Liver (tissue), 9 donors: ENCODE data around the gene TESK2. TPM values are rescaled to one million over a fixed set of nuclear protein-coding genes. Genes with fewer than 3 reads are reported as not detected.

ENCODE experiments used
- DNase-seq: peaks from one replicate; pipeline ENCODE4 v3.0.0-alpha.2; 2017; ENCODE audit warnings: low spot score
- H3K27ac ChIP-seq, 2 donors: one replicate each; pipeline ENCODE4 v1.7.0; 2013; ENCODE audit warnings: inconsistent platforms in 2 of 2, low read length in 2 of 2, control low read depth in 1 of 2, low read depth in 1 of 2, mild to moderate bottlenecking in 1 of 2
- H3K27me3 ChIP-seq, 4 donors: one replicate each; pipeline versions ENCODE4 v1.6.1 to v1.7.0; 2013; ENCODE audit warnings: low read length in 3 of 4, inconsistent platforms in 1 of 4, mild to moderate bottlenecking in 1 of 4, moderate library complexity in 1 of 4; ENCODE audit not compliant: control insufficient read depth in 4 of 4, insufficient read depth in 4 of 4
- H3K36me3 ChIP-seq, 4 donors: one replicate each; pipeline versions ENCODE4 v1.6.1 to v1.7.0; 2013; ENCODE audit warnings: low read length in 3 of 4, mild to moderate bottlenecking in 3 of 4, low read depth in 1 of 4, moderate library complexity in 1 of 4; ENCODE audit not compliant: control insufficient read depth in 4 of 4, insufficient read depth in 3 of 4
- H3K4me1 ChIP-seq, 4 donors: one replicate each; pipeline versions ENCODE4 v1.6.1 to v1.7.0; 2013; ENCODE audit warnings: low read length in 3 of 4, mild to moderate bottlenecking in 3 of 4, moderate library complexity in 1 of 4; ENCODE audit not compliant: control insufficient read depth in 4 of 4, insufficient read depth in 4 of 4
- H3K4me3 ChIP-seq, 3 donors: one replicate each; pipeline versions ENCODE4 v1.6.1 to v1.7.0; 2013; ENCODE audit warnings: low read length in 3 of 3, control low read depth in 1 of 3, low read depth in 1 of 3, mild to moderate bottlenecking in 1 of 3
- H3K9ac ChIP-seq, 2 donors: one replicate each; pipeline ENCODE4 v1.7.0; 2013; ENCODE audit warnings: low read length in 2 of 2, mild to moderate bottlenecking in 2 of 2, moderate library complexity in 2 of 2, control low read depth in 1 of 2, low read depth in 1 of 2
- H3K9me3 ChIP-seq, 4 donors: one replicate each; pipeline versions ENCODE4 v1.6.1 to v1.7.0; 2013; ENCODE audit warnings: low read length in 3 of 4; ENCODE audit not compliant: control insufficient read depth in 4 of 4
- ATF3 ChIP-seq: IDR thresholded peaks from 2 replicates; pipeline ENCODE4 v1.6.1; 2016; ENCODE audit warnings: antibody characterized with exemption
- EGR1 ChIP-seq, 2 donors: IDR thresholded peaks; 2 replicates each; pipeline ENCODE4 v1.6.1; 2016 to 2018; ENCODE audit warnings: antibody characterized with exemption in 2 of 2, low read depth in 2 of 2
- FOXA1 ChIP-seq: IDR thresholded peaks from 2 replicates; pipeline ENCODE4 v1.6.1; 2016; ENCODE audit warnings: antibody characterized with exemption
- FOXA2 ChIP-seq: IDR thresholded peaks from 2 replicates; pipeline ENCODE4 v1.6.1; 2016; ENCODE audit warnings: antibody characterized with exemption
- GABPA ChIP-seq, 2 donors: IDR thresholded peaks in 1 of 2; conservative IDR thresholded peaks in 1 of 2; 2 replicates each; pipeline ENCODE4 v1.6.1; 2016; ENCODE audit warnings: antibody characterized with exemption in 2 of 2, mild to moderate bottlenecking in 1 of 2, moderate library complexity in 1 of 2
- HNF4A ChIP-seq, 2 donors: conservative IDR thresholded peaks; 2 replicates each; pipeline ENCODE4 v1.6.1; 2016; ENCODE audit warnings: antibody characterized with exemption in 2 of 2, mild to moderate bottlenecking in 2 of 2
- HNF4G ChIP-seq: IDR thresholded peaks from 2 replicates; pipeline ENCODE4 v1.6.1; 2016; ENCODE audit warnings: antibody characterized with exemption
- JUND ChIP-seq, 2 donors: IDR thresholded peaks; 2 replicates each; pipeline ENCODE4 v1.6.1; 2016; ENCODE audit warnings: antibody characterized with exemption in 2 of 2
- NR2F2 ChIP-seq: IDR thresholded peaks from 2 replicates; pipeline ENCODE4 v1.6.1; 2016; ENCODE audit warnings: antibody characterized with exemption
- RAD21 ChIP-seq, 2 donors: IDR thresholded peaks; 2 replicates each; pipeline ENCODE4 v1.6.1; 2016; ENCODE audit warnings: antibody characterized with exemption in 2 of 2, mild to moderate bottlenecking in 2 of 2
- REST ChIP-seq: IDR thresholded peaks from 2 replicates; pipeline ENCODE4 v1.6.1; 2016; ENCODE audit warnings: antibody characterized with exemption, mild to moderate bottlenecking
- RXRA ChIP-seq, 2 donors: IDR thresholded peaks; 2 replicates each; pipeline ENCODE4 v1.6.1; 2017 to 2018; ENCODE audit warnings: antibody characterized with exemption in 2 of 2, mild to moderate bottlenecking in 1 of 2
- SP1 ChIP-seq: IDR thresholded peaks from 2 replicates; pipeline ENCODE4 v1.6.1; 2018; ENCODE audit warnings: antibody characterized with exemption, mild to moderate bottlenecking
- TAF1 ChIP-seq: conservative IDR thresholded peaks from 2 replicates; pipeline ENCODE4 v1.6.1; 2016; ENCODE audit warnings: antibody characterized with exemption, mild to moderate bottlenecking
- YY1 ChIP-seq: IDR thresholded peaks from 2 replicates; pipeline ENCODE4 v1.6.1; 2016; ENCODE audit warnings: antibody characterized with exemption, mild to moderate bottlenecking
- ZBTB33 ChIP-seq: IDR thresholded peaks from 2 replicates; pipeline ENCODE4 v1.6.1; 2016; ENCODE audit warnings: antibody characterized with exemption
- WGBS: extraction: QIAGEN DNeasy Blood & Tissue Kit; methylation state at CpG from one replicate; pipeline ENCODE4 v1.1.7; 2013; 5-methylcytosine and 5-hydroxymethylcytosine counted together
- polyA plus RNA-seq, 2 donors: library from polyadenylated mRNA; stranded (reverse) in 1 of 2; unstranded in 1 of 2; fragments of 200-250 nt in 1 of 2; fragments of >200 nt in 1 of 2; fragmentation: Nextera tagmentation in 1 of 2; extraction: Ambion mirVana in 1 of 2; gene quantifications; one replicate each; pipeline versions ENCODE4 v1.2.1 to v1.2.3, GENCODE V29; 2013 to 2015
- total RNA-seq, 2 donors: library from RNA; depleted of rRNA; stranded (reverse); fragments of >200 nt; gene quantifications; one replicate each; pipeline ENCODE4 v1.2.3, GENCODE V29; 2014
- TF ChIP-seq, protein P1 (sequence below): IDR thresholded peaks from 2 replicates; pipeline ENCODE4 v1.6.1; 2016; ENCODE audit warnings: antibody characterized with exemption
- TF ChIP-seq, protein P2 (sequence below): fragments of 150-350 bp; IDR thresholded peaks from 2 replicates; pipeline ENCODE4 v1.5.1; 2017; ENCODE audit warnings: improper control_type of control experiment, low read depth, low read length; ENCODE audit not compliant: missing input control
- donor health status: healthy.
- donor health status: healthy.
- donor health status: healthy.
- donor health status: healthy.
- donor health status: healthy.

The TESK2 gene, protein sequence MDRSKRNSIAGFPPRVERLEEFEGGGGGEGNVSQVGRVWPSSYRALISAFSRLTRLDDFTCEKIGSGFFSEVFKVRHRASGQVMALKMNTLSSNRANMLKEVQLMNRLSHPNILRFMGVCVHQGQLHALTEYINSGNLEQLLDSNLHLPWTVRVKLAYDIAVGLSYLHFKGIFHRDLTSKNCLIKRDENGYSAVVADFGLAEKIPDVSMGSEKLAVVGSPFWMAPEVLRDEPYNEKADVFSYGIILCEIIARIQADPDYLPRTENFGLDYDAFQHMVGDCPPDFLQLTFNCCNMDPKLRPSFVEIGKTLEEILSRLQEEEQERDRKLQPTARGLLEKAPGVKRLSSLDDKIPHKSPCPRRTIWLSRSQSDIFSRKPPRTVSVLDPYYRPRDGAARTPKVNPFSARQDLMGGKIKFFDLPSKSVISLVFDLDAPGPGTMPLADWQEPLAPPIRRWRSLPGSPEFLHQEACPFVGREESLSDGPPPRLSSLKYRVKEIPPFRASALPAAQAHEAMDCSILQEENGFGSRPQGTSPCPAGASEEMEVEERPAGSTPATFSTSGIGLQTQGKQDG
- 1 to 10 TPM; 6.6 to 8.2 TPM for total RNA-seq
- 1 to 10 TPM; 2.4 to 3.8 TPM for polyA plus RNA-seq

DNA sequence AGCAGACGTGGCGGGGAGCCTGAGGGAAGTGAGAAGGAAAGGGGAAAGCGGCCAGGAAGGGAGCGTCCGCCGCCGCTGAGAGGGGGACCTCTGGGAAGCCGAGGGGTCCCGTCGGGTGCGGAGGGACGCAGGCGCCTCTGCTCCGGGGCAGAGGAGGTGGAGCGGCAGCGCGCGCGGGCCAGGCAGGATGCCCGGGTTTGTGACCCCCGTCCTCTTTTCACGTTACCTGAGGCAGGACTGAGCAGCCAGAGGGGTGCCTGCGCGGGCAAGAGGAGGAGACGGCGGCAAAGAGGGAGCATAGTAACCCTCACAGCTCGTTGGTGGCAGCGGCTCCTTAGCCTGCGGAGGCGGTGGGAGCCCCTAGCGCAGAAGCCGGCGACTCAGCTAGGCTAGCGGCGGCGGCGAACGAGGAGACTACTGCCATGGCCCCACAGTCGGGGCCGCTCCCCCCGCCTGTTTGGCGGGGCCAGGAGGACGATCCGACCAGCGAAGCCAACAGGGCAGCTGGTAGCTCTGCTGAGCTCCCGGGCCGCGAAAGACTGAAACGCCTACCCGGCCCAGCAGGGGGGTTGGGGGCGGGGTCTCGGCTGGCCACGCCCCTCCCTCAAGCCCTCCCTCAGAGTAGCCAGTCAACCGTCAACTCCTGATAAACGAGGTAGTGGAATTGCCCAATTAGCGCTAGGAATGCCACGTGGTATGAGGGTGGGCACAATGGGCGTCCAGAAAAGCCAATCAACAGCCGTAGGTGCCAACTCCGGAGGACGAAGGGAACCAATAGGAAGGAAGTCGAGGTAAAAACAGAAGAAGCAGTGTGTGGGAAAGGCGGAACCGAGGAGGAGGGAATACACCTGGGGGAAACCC, at the start of gene TESK2:
TSS of gene TESK2 (minus strand) at position 538 of the 861 bp plus-strand sequence. CDS start 33,378 bp downstream, outside the sequence.
- TF ChIP-seq SP1 (peak; percentile 98), NR2F2 (no peak), REST (peak; percentile 90), ATF3 (no peak), JUND (IDR thresholded peaks at IDR 0.05) (peak; percentile 34 to 64), HNF4G (no peak), EGR1 (IDR thresholded peaks at IDR 0.05; ENCODE audit: low read depth in 2 of 2) (peak in 1 of 2 donors; percentile 50), FOXA1 (peak; percentile 67), RXRA (IDR thresholded peaks at IDR 0.05) (peak; percentile 39 to 50), FOXA2 (no peak), ZBTB33 (peak; percentile 38), RAD21 (IDR thresholded peaks at IDR 0.05) (peak in 1 of 2 donors; percentile 63), HNF4A (conservative IDR thresholded peaks at IDR 0.05) (peak; percentile 39 to 67), YY1 (peak; percentile 76), GABPA (IDR thresholded peaks at IDR 0.05 in 1 of 2, conservative IDR thresholded peaks at IDR 0.05 in 1 of 2) (peak; percentile 43 to 77), TAF1 (peak; percentile 94)
- TF ChIP-seq, protein P1, sequence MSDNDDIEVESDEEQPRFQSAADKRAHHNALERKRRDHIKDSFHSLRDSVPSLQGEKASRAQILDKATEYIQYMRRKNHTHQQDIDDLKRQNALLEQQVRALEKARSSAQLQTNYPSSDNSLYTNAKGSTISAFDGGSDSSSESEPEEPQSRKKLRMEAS = peak; percentile 82
- TF ChIP-seq, protein P2, sequence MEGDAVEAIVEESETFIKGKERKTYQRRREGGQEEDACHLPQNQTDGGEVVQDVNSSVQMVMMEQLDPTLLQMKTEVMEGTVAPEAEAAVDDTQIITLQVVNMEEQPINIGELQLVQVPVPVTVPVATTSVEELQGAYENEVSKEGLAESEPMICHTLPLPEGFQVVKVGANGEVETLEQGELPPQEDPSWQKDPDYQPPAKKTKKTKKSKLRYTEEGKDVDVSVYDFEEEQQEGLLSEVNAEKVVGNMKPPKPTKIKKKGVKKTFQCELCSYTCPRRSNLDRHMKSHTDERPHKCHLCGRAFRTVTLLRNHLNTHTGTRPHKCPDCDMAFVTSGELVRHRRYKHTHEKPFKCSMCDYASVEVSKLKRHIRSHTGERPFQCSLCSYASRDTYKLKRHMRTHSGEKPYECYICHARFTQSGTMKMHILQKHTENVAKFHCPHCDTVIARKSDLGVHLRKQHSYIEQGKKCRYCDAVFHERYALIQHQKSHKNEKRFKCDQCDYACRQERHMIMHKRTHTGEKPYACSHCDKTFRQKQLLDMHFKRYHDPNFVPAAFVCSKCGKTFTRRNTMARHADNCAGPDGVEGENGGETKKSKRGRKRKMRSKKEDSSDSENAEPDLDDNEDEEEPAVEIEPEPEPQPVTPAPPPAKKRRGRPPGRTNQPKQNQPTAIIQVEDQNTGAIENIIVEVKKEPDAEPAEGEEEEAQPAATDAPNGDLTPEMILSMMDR = peak; percentile 25
- WGBS = under 1% methylated on average over 64 of the region's 64 CpGs
- H3K9ac ChIP-seq = peak within 1 kb of the TSS; percentile 87 to 99
- H3K4me3 ChIP-seq = peak within 1 kb of the TSS; percentile 77 to 92 (median 79)
- H3K36me3 ChIP-seq = no peaks in the 10 kb centered on the region
- H3K27me3 ChIP-seq = no peaks in the 10 kb centered on the region
- DNase-seq = peak; percentile 98
- H3K9me3 ChIP-seq = no peaks in the 10 kb centered on the region
- peaks cover 2 to 27% (median 14%) of the 10 kb centered on the region in 4 donors for H3K4me1 ChIP-seq
- H3K27ac ChIP-seq = peak within 1 kb of the TSS; percentile 67 to 80
